ENCODE data around the gene CRISP3.

The CRISP3 gene

DNA sequence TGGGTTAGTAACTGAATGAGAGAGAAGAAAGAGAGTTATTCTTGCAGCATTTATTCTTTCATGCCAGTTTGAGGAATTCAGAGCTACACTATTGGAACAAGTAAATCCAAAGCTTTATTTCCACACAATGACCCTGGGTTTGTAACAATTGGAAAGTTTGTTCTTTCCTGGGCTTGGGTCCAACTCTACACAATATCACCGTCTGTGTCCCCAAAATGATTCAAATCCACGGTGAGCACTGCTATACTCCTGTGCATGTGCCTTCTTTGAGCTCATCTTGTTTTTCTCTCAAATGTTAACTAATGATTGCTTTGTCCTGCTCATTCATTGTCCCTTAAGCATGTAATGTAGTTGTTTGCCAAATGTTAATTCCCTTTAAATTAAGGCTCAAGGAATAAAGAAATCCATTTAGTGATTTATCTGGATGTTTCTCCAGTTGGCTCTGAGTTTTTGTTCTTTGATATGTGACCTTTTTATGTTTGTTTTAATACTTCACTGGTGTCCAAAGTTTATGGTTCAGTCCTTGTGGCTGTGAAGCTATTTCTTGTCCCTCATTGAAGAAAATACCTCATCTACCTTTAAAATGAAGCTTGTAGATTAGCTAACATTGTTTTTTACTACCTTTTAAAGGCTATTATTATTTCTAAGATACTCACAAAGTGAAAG is 20.5 kb upstream of the CRISP3 start:
- no peak for TF ChIP-seq ZBTB7A (IDR thresholded peaks at IDR 0.05; ENCODE audit: low read depth)

DNA sequence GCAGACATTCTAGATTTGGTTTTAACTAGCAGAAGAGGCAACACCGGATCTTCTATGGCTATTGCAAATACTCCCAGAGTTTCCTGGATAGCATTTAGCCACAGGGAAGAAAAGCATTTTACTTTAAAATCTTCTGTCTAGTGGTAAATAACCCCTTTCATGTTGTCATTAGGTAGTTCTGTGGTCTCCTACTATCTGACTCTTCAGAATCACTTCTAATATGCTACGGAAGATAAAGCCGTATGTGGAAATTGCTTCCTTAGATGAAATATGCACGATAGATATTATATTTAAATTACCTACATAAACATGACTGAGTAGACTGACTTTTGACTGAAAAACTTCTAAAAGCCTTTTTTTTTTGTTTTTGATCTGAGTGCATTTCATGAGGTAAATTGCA is 759 bp downstream of the CRISP3 start:
- TF ChIP-seq TCF12 (IDR thresholded peaks at IDR 0.05; ENCODE audit: low read depth) (no peak), TEAD4 (IDR thresholded peaks at IDR 0.05) (no peak), EGR1 (IDR thresholded peaks at IDR 0.05) (no peak), NFIC (IDR thresholded peaks at IDR 0.05) (no peak), TAF1 (IDR thresholded peaks at IDR 0.05; ENCODE audit: low read depth) (no peak), RAD21 (IDR thresholded peaks at IDR 0.05; ENCODE audit: low read depth) (no peak), REST (IDR thresholded peaks at IDR 0.05; ENCODE audit: low read depth) (no peak), EP300 (IDR thresholded peaks at IDR 0.05; ENCODE audit: borderline replicate concordance) (no peak), YY1 (IDR thresholded peaks at IDR 0.05; ENCODE audit: low read depth) (no peak), CEBPB (IDR thresholded peaks at IDR 0.05) (no peak), CREB1 (IDR thresholded peaks at IDR 0.05; ENCODE audit: low read depth) (no peak), FOXM1 (IDR thresholded peaks at IDR 0.05; ENCODE audit: borderline replicate concordance, low read depth) (no peak), ZBTB7A (IDR thresholded peaks at IDR 0.05; ENCODE audit: low read depth) (no peak)
- TF ChIP-seq, protein P1, sequence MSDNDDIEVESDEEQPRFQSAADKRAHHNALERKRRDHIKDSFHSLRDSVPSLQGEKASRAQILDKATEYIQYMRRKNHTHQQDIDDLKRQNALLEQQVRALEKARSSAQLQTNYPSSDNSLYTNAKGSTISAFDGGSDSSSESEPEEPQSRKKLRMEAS (IDR thresholded peaks at IDR 0.05): no peak
- TF ChIP-seq, protein P2, sequence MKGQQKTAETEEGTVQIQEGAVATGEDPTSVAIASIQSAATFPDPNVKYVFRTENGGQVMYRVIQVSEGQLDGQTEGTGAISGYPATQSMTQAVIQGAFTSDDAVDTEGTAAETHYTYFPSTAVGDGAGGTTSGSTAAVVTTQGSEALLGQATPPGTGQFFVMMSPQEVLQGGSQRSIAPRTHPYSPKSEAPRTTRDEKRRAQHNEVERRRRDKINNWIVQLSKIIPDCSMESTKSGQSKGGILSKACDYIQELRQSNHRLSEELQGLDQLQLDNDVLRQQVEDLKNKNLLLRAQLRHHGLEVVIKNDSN (IDR thresholded peaks at IDR 0.05): no peak

DNA sequence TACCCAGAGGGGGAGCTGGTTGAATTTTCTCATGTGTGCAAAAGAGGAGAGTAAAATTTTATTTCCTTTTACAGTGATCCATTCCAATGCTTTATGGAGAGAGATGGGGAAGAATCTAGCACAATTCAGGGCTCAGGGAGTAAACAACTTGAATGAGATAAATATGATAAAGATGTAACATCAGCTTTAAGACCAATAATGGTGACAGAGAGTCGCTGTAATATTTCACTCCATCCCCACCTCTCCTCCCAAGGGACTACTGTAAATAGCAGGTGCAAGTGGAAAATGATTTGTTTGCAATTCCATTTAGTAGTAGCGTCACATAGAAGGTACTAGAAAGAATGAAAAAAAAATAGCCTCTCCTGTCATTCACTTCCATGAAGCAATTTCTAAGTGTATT is 4.8 kb downstream of the CRISP3 start:
- no peak for TF ChIP-seq REST (IDR thresholded peaks at IDR 0.05; ENCODE audit: low read depth)
- no peak for TF ChIP-seq TAF1 (IDR thresholded peaks at IDR 0.05; ENCODE audit: low read depth)
- no peak for TF ChIP-seq CEBPB (IDR thresholded peaks at IDR 0.05)
- TF ChIP-seq NFIC (IDR thresholded peaks at IDR 0.05): no peak
- no peak for TF ChIP-seq TCF12 (IDR thresholded peaks at IDR 0.05; ENCODE audit: low read depth)
- TF ChIP-seq, protein P1 (IDR thresholded peaks at IDR 0.05): no peak
- TF ChIP-seq RAD21 (IDR thresholded peaks at IDR 0.05; ENCODE audit: low read depth): no peak
- no peak for TF ChIP-seq ZBTB7A (IDR thresholded peaks at IDR 0.05; ENCODE audit: low read depth)
- no peak for TF ChIP-seq FOXM1 (IDR thresholded peaks at IDR 0.05; ENCODE audit: borderline replicate concordance, low read depth)
- no peak for TF ChIP-seq EP300 (IDR thresholded peaks at IDR 0.05; ENCODE audit: borderline replicate concordance)
- TF ChIP-seq TEAD4 (IDR thresholded peaks at IDR 0.05): no peak

DNA sequence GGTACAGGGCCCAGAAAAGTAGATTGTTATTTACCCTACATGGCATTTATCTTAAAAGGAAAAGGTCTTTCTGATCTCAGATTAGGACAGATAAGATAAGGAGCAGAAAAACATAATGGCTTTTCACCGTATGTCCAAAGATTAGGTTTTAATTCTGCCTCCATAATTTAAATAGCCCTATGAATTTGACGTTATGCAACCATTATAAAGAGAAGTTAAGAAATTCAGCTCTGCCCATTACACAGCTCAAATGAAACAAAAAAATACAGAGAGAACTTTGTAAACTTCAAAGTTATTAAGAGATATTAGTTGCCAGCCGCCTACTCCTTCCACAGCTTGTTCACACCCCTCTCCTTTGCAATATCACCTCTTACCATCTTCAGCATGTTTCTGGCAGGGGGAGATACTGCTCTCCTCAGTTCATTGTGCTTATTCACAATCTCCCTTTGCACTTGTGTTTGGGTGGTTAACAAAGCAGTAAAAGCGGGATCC is 8.1 kb downstream of the CRISP3 start:
- TF ChIP-seq, protein P1 (IDR thresholded peaks at IDR 0.05): no peak
- TF ChIP-seq CEBPB (IDR thresholded peaks at IDR 0.05) (no peak), TEAD4 (IDR thresholded peaks at IDR 0.05) (no peak), TCF12 (IDR thresholded peaks at IDR 0.05; ENCODE audit: low read depth) (no peak)

DNA sequence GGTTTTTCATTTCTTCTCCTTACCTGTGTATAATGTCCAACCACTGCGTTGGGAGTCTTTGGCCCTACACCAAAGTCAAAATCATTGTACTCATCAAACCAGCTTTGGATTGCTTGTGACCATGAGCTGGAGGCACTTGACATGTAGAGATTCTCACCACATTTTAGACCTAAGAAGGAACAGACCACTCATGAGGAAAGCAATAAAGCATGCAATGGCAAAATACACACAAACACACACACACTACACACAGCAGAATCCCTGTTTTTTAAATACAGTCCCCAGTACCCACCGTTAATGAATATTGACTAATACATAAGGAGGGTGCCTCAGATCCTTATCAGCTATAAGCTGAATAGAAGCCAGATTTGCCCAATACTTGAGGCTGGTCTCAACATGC is 10.5 kb downstream of the CRISP3 start:
- TF ChIP-seq, protein P1 (IDR thresholded peaks at IDR 0.05): no peak
- TF ChIP-seq, protein P2 (IDR thresholded peaks at IDR 0.05): no peak

- TF ChIP-seq, protein P2 (IDR thresholded peaks at IDR 0.05): no peak
- TF ChIP-seq TCF12 (IDR thresholded peaks at IDR 0.05; ENCODE audit: low read depth): no peak
- no peak for TF ChIP-seq CREB1 (IDR thresholded peaks at IDR 0.05; ENCODE audit: low read depth)
- no peak for TF ChIP-seq TAF1 (IDR thresholded peaks at IDR 0.05; ENCODE audit: low read depth)
- TF ChIP-seq YY1 (IDR thresholded peaks at IDR 0.05; ENCODE audit: low read depth): no peak
- TF ChIP-seq EP300 (IDR thresholded peaks at IDR 0.05; ENCODE audit: borderline replicate concordance): no peak
- no peak for TF ChIP-seq EGR1 (IDR thresholded peaks at IDR 0.05)
- TF ChIP-seq ZBTB7A (IDR thresholded peaks at IDR 0.05; ENCODE audit: low read depth): no peak
- TF ChIP-seq REST (IDR thresholded peaks at IDR 0.05; ENCODE audit: low read depth): no peak
Measured at GRCh38 chr6:49732781-49733180, 11.4 kb downstream of the CRISP3 start.

Measured in Ishikawa (cell line).